GM19240 (cell line): Measurements from ENCODE around the gene C2CD2L.
"Not testable (repeated sequence)": the region's sequence is repeated elsewhere in the genome, so short reads cannot be mapped to it uniquely, and the experiment has no call there.

Source experiments
- DNase-seq: peaks from one replicate; pipeline ENCODE4 v3.0.0; 2011; ENCODE audit warnings: low spot score; ENCODE audit not compliant: insufficient read length

The C2CD2L gene

GRCh38 chr11:119114351-119114750 is 7.2 kb downstream of the C2CD2L start:
- no peak for DNase-seq

- DNase-seq: no peak
Observed at GRCh38 chr11:119115484-119116234, 8.5 kb downstream of the C2CD2L start.

GRCh38 chr11:119116235-119116594 is 9.1 kb downstream of the C2CD2L start:
- no peak for DNase-seq

GRCh38 chr11:119116601-119117000 is 9.5 kb downstream of the C2CD2L start:
- no peak for DNase-seq

GRCh38 chr11:119117004-119117706 is 10.0 kb downstream of the C2CD2L start:
- no peak for DNase-seq

GRCh38 chr11:119118227-119118626 is 11.1 kb downstream of the C2CD2L start:
- DNase-seq: no peak

- no peak for DNase-seq
Observed at GRCh38 chr11:119118946-119119345, 11.8 kb downstream of the C2CD2L start.

GRCh38 chr11:119120639-119121007 is 13.5 kb downstream of the C2CD2L start:
- no peak for DNase-seq

- peak; percentile 98 for DNase-seq
Observed at GRCh38 chr11:119121008-119121810, 14.1 kb downstream of the C2CD2L start, which contains the start of gene HINFP. Gene HINFP, plus strand, starts transcription at chr11:119121580. Its CDS starts 5,365 bp downstream, at chr11:119126945.

GRCh38 chr11:119121811-119122124 is 14.6 kb downstream of the C2CD2L start:
- DNase-seq: no peak

- no peak for DNase-seq
Observed at GRCh38 chr11:119125821-119126220, 18.7 kb downstream of the C2CD2L start.

GRCh38 chr11:119126675-119127268 is 19.6 kb downstream of the C2CD2L start:
- DNase-seq: no peak

GRCh38 chr11:119130662-119131061 is 23.5 kb downstream of the C2CD2L start:
- no peak for DNase-seq

- DNase-seq: no peak
Observed at GRCh38 chr11:119134389-119134978, 27.3 kb downstream of the C2CD2L start.

- not testable (repeated sequence) for DNase-seq
Observed at GRCh38 chr11:119139276-119139675, 32.1 kb downstream of the C2CD2L start.

GRCh38 chr11:119144825-119145486 is 37.8 kb downstream of the C2CD2L start:
- peak; percentile 85 for DNase-seq

- no peak for DNase-seq
Observed at GRCh38 chr11:119145551-119145950, 38.4 kb downstream of the C2CD2L start.

GRCh38 chr11:119147604-119148333 is 40.6 kb downstream of the C2CD2L start:
- no peak for DNase-seq

- DNase-seq: no peak
Observed at GRCh38 chr11:119148720-119149017, 41.5 kb downstream of the C2CD2L start.

GRCh38 chr11:119149018-119149785 is 42.1 kb downstream of the C2CD2L start, which contains the start of gene ABCG4:
Gene ABCG4, plus strand, starts transcription at chr11:119149052. Its CDS starts 914 bp downstream, at chr11:119149966.
- DNase-seq: no peak
